Measurements from ENCODE around the gene ULK3.
A peak's percentile ranks its signal among the peaks of the same experiment; 100 is the strongest.

Gene ULK3

DNA sequence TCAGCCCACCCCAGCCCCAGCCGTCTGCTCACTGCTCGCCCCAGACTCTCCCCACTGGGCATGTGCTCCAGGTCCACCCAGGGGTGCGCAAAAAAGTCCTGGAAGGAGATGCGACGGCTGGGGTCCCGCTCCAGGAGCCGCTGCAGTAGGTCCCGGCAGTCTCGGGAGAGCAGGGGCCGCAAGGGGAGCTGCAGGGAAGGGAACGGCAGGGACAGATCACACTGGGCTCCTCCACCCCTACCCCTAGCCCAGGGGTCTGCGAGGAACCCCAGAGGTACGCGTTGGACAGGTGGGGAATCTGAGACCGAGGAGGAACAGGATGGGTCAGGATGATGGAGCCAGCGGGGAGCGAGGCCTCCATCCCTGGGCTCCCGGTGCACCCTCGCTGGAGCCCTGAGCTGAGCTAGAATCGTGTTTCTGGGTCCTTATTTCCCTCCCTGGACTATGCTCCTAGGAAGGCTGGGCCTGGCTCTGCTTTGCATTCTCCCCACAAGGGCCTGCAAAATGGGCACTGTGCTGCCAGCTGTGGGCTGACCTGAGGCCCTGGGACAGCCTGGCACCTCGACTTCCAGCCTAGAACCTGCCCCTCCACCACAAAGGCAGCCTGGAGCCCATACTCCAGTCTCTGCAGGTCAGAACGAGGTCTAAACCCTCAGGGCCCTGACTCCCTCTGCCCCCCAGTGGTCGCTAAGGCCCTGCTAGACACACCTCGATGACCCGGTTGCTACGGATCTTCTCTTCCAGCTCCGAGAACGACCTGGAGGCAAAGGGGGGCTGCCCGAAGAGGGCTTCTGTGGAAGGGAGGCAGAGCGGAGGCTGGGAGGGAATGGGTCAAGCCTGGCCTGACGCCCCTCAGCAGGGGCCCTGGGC lies 3.2 kb downstream of the ULK3 start:
- DNase-seq = no peak

DNA sequence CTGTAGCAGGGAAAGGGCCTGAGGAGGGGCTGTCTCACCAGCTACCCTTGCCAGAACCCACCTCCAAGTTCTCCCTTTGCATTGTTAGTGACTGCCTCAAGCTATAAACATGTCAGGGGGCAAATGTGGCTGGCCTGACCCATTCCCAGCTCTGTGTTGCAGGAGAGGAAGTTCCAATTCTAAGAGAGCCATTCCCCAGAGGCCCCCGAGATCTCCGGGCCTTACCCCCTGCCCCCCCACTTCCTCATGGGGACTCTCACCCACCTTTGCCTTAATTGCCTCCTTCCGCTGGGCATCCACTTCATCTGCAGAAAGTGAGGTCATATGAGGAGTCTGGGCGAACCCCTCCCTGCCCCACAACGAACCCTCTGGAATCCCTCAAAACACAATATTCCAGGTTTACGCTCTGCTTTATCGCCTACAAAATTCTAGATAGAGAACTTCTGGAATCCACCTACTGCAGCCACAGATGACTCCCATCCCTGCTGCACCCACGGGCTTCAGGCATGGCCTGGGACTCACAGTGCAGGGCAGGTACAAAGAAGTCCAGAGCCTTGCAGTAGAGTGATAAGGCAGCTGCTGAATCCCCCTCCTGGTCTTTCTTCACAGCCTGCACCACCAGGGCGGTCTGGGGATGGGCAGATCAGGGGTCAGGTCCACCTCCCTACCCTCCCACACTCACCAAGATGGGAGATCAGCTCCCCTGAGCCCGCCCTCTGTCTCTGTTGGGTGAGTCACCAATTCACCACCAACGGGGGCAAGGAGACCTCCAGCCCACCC lies 4.0 kb downstream of the ULK3 start:
- DNase-seq = no peak

DNA sequence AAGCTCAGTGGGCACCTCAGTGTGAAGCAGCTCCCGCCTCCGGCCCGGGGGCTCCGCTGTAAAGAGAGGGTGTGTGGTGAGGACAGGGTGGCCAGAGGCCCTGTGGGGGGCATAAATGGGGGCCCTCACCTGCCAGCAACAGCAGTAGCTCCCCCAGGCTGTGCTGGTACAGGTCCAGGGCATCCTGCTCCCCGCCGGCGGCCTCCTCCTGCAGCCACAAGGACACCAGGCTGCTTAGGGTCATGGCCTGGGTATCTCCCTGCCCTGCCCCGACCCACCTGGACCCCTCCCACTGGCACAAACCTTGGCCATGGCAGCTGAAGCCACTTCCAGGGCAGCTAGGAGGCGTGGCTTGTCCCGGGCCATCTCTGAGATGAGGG lies 4.8 kb downstream of the ULK3 start:
- DNase-seq = no peak

- no peak for DNase-seq
Measured at GRCh38 chr15:74837482-74838136, 5.3 kb downstream of the ULK3 start.

DNA sequence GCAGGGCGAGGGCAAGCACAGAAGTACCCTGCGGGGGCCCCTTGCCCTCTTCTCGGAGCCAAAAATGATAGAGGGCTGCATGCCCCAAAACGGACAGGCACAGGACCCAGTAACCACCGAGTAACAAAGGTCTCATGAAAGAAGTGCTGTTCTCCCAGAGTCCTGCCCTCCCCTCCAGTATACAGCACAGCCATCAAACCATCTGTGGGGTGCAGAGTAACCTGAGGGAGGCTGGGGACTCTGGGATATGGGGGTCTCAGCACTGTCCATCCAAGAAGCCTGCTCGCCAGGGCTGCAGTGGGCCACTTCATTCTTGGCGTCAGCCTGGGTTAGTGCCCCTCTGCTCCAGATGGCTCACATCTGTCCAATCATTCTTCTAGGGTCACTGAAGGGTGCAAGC lies 6.1 kb downstream of the ULK3 start:
- DNase-seq = no peak

DNA sequence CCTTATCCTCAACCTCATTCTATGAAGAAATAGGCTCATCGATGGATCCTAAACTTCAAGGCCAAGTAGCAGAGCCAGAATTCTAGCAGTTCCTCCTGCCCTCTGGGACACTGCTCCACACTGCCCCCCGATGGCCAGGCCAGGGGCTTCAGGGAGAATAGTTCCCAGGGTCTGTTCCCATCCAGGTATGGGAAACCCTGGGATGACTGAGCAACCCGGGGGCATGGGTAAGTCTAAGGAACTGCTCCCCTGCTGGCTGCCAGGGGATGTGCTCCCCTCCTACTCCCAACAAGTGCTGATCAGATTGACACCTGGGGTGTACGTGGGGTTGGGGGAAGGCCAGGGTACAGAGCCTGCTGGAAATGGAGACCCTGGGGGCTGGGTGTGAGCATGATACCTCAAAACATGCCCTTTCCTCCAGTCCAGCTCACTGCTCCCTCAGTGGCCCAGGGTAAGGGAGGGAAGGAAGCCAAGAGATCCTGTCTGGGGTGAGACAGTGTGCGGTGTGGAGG lies 7.6 kb downstream of the ULK3 start:
- DNase-seq = peak; percentile 41

DNA sequence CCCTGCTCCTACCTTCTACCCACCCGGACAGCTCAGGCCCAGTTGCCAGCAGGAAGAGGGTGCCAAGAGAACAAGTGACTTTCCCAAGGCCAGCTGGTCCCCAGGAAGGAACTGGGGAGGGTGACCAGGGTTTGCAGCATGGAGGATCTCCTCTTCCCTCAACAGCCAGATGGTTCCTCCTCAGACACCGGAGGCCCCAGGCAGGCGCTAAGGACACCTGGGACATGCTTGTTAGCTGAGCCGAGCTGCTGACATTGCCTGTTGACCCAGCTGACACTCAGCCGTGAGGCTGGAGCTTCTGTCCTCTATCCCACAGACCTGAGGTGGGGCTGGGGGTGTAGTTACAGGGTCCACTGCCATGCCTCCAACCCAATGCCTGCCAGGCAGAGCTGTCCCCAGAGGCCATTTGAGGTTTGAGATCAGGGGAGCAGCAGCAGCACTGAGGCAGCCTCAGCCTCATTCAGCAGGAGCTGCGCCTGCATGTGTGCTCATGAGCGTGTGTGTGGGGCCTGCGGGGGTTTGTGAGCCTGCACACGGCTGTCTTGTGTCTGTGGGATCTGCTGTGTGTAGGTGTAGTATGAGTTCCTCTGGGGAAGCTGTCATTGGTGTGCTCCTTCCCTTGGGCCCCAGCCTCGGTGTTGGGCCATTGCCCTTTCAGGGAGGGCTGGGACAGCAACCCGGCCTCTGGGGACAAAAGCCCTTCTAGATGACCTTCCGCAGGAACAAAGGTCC lies 9.4 kb downstream of the ULK3 start:
- no peak for DNase-seq

- no peak for DNase-seq
Measured at GRCh38 chr15:74832826-74833225, 10.1 kb downstream of the ULK3 start.

DNA sequence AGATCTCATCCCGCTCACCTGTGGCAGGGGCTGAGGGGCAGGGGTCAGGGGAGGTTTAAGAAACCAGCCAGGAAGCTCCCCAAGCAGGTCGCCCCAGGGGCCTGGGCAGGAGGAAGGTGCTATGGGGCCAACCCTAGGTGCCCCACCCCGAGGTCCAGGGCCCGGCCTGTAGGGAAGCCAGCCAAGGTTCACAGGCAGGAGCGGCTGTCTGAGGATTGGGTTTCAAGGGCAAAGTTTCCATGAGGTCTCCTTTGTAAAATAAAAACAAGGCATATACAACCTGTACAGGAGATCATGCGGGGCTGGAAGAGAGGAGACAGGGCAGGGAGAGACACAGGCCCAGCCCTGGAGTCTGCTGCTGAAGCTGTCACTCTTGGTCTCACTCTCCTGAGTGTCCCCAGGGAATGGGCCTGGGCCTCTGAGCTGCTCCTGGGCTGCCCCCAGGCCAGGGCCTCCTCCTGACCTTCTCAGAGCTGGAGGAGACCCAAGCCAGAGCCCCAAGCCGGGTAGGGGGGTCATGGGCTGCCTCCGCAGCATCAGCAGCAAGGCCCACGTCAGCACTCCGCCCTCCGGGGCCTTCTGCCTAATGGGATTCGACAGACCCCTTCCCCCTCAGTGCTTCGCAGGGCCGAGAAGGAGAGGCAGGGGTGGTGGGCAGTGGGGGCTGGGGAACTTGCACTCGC lies 11.0 kb downstream of the ULK3 start:
- DNase-seq = no peak

DNA sequence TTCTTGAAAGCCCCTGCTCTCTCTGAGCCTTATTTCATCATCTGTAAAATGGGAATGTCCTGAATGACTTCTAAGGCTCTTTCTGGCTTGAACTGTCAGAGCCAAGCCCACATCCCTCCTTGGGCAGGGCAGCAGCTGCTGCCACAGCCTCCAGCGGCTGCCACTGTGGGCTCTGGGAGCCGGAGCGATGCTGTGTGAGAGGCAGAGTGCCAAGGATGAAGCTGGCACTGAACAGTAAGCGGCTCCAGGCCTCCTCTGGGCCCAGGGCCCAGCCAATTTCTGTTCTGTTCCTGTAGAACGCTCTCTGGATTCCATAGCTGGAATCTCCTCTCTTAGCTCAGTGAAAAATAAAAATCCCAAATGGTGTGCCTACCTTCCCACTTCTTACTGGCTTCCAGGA lies 12.1 kb downstream of the ULK3 start:
- no peak for DNase-seq

DNA sequence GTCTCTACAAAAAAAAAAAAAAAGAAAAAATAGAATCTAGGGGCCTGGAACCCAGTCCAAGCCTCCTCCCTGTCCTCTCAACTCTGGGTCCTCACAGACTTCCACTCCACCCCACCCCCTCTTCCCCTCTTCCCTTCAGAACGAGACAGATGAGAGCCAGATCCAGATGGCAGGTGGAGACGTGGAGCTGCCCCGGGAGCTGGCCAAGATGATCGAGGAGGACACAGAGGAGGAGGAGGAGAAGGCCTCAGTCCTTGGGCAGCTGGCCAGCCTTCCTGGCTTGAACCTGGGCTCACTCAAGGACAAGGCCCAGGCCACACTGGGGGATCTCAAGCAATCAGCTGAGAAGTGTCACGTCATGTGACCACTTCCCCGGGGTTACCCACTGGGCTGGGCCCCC lies 13.0 kb downstream of the ULK3 start:
- no peak for DNase-seq

DNA sequence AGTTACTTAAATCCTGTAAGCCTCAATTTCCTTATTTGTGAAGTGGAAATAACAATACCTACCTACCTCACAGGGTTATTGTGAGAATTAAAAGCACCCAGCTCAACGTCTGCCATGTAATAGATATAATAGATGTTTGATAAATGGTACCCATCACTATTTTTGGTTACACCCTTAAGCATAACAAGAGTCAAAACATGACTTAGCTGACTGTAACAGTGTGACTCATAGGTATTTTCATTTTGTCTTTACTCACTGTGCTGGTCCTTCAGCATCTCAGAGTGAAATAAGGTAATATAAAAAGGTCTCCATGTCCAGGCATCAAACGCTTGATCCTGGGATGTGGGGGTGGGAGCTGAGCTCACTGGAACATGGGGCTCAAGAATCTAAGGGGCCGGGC lies 13.5 kb downstream of the ULK3 start:
- peak; percentile 45 for DNase-seq

DNA sequence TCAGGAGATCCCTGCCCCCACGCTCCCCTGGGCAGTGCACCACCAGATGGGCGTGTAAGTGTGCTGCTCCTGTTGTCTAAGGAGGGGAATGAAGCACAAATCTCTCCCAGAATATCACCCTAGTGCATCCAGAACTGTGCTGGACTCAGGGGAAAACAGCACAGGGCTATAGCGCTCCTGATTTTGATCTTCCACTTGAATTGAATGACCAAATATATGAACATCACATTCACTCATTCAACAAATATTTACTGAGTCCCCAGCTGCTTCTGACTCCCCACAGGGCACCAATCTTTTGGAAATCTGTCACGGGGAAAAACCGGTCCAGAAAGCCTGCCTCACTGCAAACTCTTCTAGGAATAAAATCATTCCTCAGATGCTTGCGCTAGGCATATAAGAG lies 14.1 kb downstream of the ULK3 start:
- no peak for DNase-seq

DNA sequence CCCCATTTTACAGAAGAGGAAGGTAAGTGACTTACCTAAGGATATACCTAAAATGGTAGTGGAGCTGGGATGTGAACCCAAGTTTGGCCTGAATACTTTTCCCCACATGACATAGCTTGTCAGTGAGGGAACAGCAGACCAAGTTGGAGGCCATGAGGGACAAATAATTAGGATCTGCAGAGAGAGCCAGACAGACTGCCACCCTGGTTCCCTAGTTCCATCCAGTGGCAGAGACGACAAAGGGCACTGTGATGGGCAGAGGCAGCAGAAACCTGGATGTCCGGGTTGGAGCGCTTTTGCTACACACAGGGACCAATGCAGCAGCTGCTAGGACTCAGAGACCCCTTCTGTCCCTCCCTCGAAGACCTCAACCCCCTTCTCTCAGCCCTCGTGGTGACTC lies 15.3 kb downstream of the ULK3 start:
- DNase-seq = no peak

GRCh38 chr15:74826921-74827320 lies 16.0 kb downstream of the ULK3 start:
- DNase-seq = no peak

GRCh38 chr15:74826364-74826819 lies 16.6 kb downstream of the ULK3 start, which contains the start of gene CPLX3:
Gene CPLX3, plus strand, starts transcription at chr15:74826627. Its CDS starts 77 bp downstream, at chr15:74826704.
- no peak for DNase-seq

DNA sequence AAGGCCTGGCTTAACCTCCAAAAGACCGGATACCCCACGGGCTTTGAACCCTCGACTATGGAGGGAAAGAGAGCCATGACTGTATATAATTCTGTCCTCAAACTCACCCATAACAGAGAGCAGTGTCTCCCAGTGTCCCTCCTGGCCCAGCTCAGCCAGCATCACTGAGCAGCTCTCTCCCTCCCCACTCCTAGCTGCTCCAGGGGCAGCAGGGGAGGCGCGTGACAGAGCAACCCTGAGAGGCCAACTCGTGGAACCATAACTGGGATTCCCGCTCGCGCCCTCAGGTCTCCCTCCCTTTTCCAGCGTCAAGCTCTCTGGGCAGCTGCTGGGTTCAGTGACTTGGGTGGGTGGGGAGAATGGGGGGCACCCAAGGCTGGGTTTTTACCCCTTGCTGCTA lies 17.1 kb downstream of the ULK3 start:
- DNase-seq = no peak

DNA sequence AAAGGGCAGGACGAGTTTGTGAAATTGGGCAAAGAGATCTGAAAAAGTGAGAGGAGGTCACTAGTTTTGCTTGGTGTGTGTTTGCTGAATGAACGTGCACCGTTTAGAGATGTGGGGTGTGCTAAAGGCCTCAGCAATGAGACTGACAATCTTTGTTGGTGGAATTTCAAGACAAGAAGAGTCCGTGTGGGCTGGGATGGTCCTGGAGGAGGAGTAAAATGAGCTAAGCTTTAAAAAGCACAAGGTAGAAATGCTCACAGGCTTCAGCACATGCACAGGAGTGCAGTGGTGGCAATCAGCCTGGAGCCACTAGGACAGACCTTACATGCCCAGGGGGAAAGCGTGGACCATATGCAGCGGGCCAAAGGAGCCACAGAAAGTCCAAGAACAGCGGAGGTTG lies 18.0 kb downstream of the ULK3 start:
- no peak for DNase-seq

DNA sequence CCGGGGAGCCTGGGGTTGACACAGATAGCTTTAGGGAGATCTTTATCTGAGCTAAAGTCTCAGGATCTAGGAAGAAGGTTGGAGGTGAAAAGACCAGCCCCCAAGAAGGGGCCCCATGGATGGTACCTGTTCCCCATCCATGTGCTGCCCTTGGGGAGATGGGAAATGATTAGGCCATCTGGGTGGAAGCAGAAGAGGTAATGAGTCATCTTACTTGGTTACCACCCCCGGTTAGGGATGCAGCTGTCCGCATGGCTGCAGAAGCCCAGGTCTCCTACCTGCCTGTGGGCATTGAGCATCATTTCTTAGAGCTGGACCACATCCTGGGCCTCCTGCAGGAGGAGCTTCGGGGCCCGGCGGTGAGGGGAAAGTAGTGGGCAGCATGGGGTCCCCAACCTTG lies 19.6 kb downstream of the ULK3 start:
- no peak for DNase-seq

- no peak for DNase-seq
Measured at GRCh38 chr15:74822233-74822632, 20.7 kb downstream of the ULK3 start.

GRCh38 chr15:74821790-74822158 lies 21.2 kb downstream of the ULK3 start:
- DNase-seq = no peak
